SU-DHL-6 (cell line): ENCODE results near the gene GSDME.

Experiments used
- H2AFZ ChIP-seq: fragments of 200-600 bp; sonication (generic); 2 replicates; pipeline ENCODE4 v1.6.1; 2014; ENCODE audit warnings: low read depth, mild to moderate bottlenecking, moderate library complexity, mixed read lengths, antibody characterized with exemption, low read length; ENCODE audit not compliant: severe bottlenecking
- H3F3A ChIP-seq: fragments of 200-600 bp; shearing (Covaris generic); 2 replicates; pipeline ENCODE4 v1.6.0; 2016; ENCODE audit warnings: antibody characterized with exemption, mild to moderate bottlenecking; ENCODE audit not compliant: insufficient read depth
- H3K27ac ChIP-seq: fragments of 200-600 bp; sonication (generic); 2 replicates; pipeline ENCODE4 v1.5.1; 2016; ENCODE audit warnings: low read depth, mild to moderate bottlenecking, low read length, moderate library complexity, mixed read lengths
- H3K27me3 ChIP-seq: fragments of 200-600 bp; sonication (generic), shearing (Covaris generic); 2 replicates; pipeline ENCODE4 v1.6.0; 2014; ENCODE audit warnings: mild to moderate bottlenecking, low read length
- H3K36me3 ChIP-seq: fragments of 200-600 bp; sonication (generic); 2 replicates; pipeline ENCODE4 v1.6.1; 2014; ENCODE audit warnings: mild to moderate bottlenecking, low read length, mixed read lengths
- H3K4me2 ChIP-seq: fragments of 300-600, 200-600 bp; shearing (Covaris generic), sonication (generic); 2 replicates; pipeline ENCODE4 v1.6.0; 2014; ENCODE audit warnings: low read length, low read depth, mild to moderate bottlenecking; ENCODE audit not compliant: poor library complexity, severe bottlenecking
- H3K4me3 ChIP-seq: fragments of 200-600 bp; sonication (generic); 2 replicates; pipeline ENCODE4 v1.5.1; 2014; ENCODE audit warnings: antibody characterized with exemption, low read length, mild to moderate bottlenecking, mixed read lengths; ENCODE audit not compliant: insufficient read depth, poor library complexity, severe bottlenecking
- H3K79me2 ChIP-seq: fragments of 200-600 bp; sonication (generic); 2 replicates; pipeline ENCODE4 v1.6.1; 2014; ENCODE audit warnings: mild to moderate bottlenecking, low read length, moderate library complexity; ENCODE audit not compliant: insufficient read depth
- H3K9ac ChIP-seq: fragments of 200-600 bp; sonication (generic); 2 replicates; pipeline ENCODE4 v1.7.0; 2014; ENCODE audit warnings: mild to moderate bottlenecking, low read length
- H3K9me2 ChIP-seq: fragments of 200-600 bp; sonication (generic); replicated peaks from 2 replicates; pipeline ENCODE4 v1.6.1; 2014; ENCODE audit warnings: low read length; ENCODE audit not compliant: insufficient read depth
- H3K9me3 ChIP-seq: fragments of 200-600 bp; sonication (generic); 2 replicates; pipeline ENCODE4 v1.6.1; 2014; ENCODE audit warnings: low read length, mixed read lengths; ENCODE audit not compliant: insufficient read depth
- H4K20me1 ChIP-seq: fragments of 200-600 bp; sonication (generic); 2 replicates; pipeline ENCODE4 v1.6.1; 2014; ENCODE audit warnings: low read depth, mild to moderate bottlenecking, antibody characterized with exemption, low read length, moderate library complexity, mixed read lengths
- CTCF ChIP-seq: fragments of 200-600 bp; sonication (generic); IDR thresholded peaks from one replicate; pipeline ENCODE4 v1.5.1; 2017; ENCODE audit warnings: antibody characterized with exemption, mild to moderate bottlenecking, low read length, moderate library complexity; ENCODE audit not compliant: insufficient read depth, poor library complexity, severe bottlenecking
- EZH2phosphoT487 ChIP-seq: fragments of 200-600 bp; sonication (generic), shearing (Covaris generic); conservative IDR thresholded peaks from 2 replicates; pipeline ENCODE4 v1.6.1; 2018; ENCODE audit warnings: mild to moderate bottlenecking, antibody characterized with exemption, low read length, moderate library complexity, mixed read lengths

The GSDME gene

DNA sequence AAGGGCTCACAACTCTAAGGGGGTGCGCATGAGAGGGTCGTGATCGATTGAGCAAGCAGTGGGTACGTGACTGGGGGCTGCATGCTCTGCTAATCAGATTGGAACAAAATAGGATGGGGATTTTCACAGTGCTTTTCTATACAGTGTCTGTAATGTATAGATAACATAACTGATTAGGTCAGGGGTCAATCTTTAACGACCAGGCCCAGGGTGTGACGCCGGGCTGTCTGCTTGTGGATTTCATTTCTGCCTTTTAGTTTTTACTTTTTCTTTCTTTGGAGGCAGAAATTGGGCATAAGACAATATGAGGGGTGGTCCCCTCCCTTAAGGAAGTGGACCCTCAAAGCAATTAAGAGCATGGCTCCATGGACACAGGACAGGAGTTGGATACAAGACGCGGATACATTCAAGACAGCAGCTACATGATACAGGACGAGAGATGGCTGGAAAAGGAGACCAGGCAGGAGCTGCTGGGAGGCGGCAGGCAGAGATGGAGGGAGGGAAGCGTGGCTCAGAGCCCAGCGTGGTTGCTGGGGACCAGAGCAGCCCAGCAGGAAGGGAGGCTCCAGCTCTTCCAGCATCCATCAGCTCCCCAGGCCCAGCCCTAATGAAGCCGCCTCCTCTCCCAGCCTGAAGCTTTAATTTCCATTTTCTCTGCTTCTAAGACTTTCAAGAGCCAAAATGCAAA is 31.6 kb downstream of the GSDME start:
- Histone ChIP-seq H3K27ac (no peak overlapping the region), H3K27me3 (no peaks in the 10 kb centered on the region), H4K20me1 (no peaks in the 10 kb centered on the region), H3F3A (0 out of 2 replicates have a peak, but pooled peaks cover 4% of the 10 kb centered on the region), H2AFZ (no peak overlapping the region), H3K4me2 (no peak overlapping the region), H3K9me3 (no peaks in the 10 kb centered on the region), H3K79me2 (no peaks in the 10 kb centered on the region), H3K9me2 (no peaks in the 10 kb centered on the region), H3K9ac (no peak overlapping the region), H3K36me3 (no peaks in the 10 kb centered on the region), H3K4me3 (no peak overlapping the region)
- TF ChIP-seq CTCF (no peak), EZH2phosphoT487 (no peak)

- Histone ChIP-seq H3K4me3 (no peak overlapping the region), H2AFZ (no peak overlapping the region), H3K9me2 (no peaks in the 10 kb centered on the region), H3K4me2 (no peak overlapping the region), H3K36me3 (no peaks in the 10 kb centered on the region), H3F3A (peaks cover 11% of the 10 kb centered on the region; the same call in 1 of the 2 replicates), H3K79me2 (no peaks in the 10 kb centered on the region), H3K9ac (no peak overlapping the region), H3K27ac (no peak overlapping the region), H3K27me3 (no peaks in the 10 kb centered on the region), H3K9me3 (no peaks in the 10 kb centered on the region), H4K20me1 (no peaks in the 10 kb centered on the region)
- TF ChIP-seq CTCF (no peak), EZH2phosphoT487 (no peak)
Observed at GRCh38 chr7:24724451-24725190, 32.6 kb downstream of the GSDME start.

DNA sequence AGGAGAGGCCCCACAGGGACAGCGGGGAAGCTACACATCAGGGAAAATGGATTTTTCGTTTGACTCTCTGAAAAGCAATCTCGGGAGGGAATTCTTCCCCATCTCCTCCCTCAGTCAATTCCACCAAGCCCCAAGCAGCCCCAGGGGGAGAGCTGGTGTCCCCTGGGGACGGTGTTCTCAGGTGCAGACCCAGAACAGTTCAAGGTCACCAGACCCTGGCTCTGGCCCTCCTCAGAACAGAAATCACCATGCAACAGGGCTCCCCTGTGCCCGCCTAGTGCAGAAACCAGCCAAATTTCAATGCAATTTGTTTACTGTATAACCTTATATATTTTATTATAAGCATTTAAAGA is 34.1 kb downstream of the GSDME start:
- peaks cover 19% of the 10 kb centered on the region for H3F3A ChIP-seq
- H3K9ac ChIP-seq: no peak overlapping the region
- no peaks in the 10 kb centered on the region for H4K20me1 ChIP-seq
- H3K79me2 ChIP-seq: no peaks in the 10 kb centered on the region
- no peaks in the 10 kb centered on the region for H3K9me2 ChIP-seq
- H3K4me3 ChIP-seq: no peak overlapping the region
- no peaks in the 10 kb centered on the region for H3K36me3 ChIP-seq
- H3K27ac ChIP-seq: no peak overlapping the region
- no peak overlapping the region for H2AFZ ChIP-seq
- no peak overlapping the region for H3K4me2 ChIP-seq
- TF ChIP-seq CTCF (no peak), EZH2phosphoT487 (no peak)
- no peaks in the 10 kb centered on the region for H3K9me3 ChIP-seq
- H3K27me3 ChIP-seq: no peaks in the 10 kb centered on the region
